Type B pancreatic cell (in vitro differentiated cells): Measurements from ENCODE around the gene KCNT2. TPM values are rescaled to one million over a fixed set of nuclear protein-coding genes. Genes with fewer than 3 reads are reported as not detected.
A peak's percentile ranks its signal among the peaks of the same experiment; 100 is the strongest.

Source experiments
- DNase-seq: peaks from one replicate; pipeline ENCODE4 v3.0.0; 2021; ENCODE audit warnings: mixed read lengths; ENCODE audit not compliant: unreplicated experiment; ENCODE audit errors: extremely low spot score
- H3K27ac Mint-ChIP-seq: 2 replicates; pipeline ENCODE4 v1.8.0; 2021; ENCODE audit warnings: mild to moderate bottlenecking, mixed read lengths
- H3K27me3 Mint-ChIP-seq: 2 replicates; pipeline ENCODE4 v1.8.0; 2021; ENCODE audit warnings: mixed read lengths
- H3K36me3 Mint-ChIP-seq: 2 replicates; pipeline ENCODE4 v1.8.0; 2021; ENCODE audit warnings: mixed read lengths
- H3K4me1 Mint-ChIP-seq: one replicate; pipeline ENCODE4 v1.8.0; 2021; ENCODE audit warnings: mixed read lengths; ENCODE audit not compliant: unreplicated experiment
- H3K4me3 Mint-ChIP-seq: 2 replicates; pipeline ENCODE4 v1.8.0; 2021; ENCODE audit warnings: mild to moderate bottlenecking, mixed read lengths
- H3K9me3 Mint-ChIP-seq: 2 replicates; pipeline ENCODE4 v1.8.0; 2021; ENCODE audit warnings: mixed read lengths
- total RNA-seq: library from RNA; stranded (reverse); gene quantifications from 2 replicates; pipeline ENCODE4 v1.2.1, GENCODE V29; 2021; ENCODE audit warnings: low replicate concordance
- TF ChIP-seq, protein P1 (sequence below): fragments of 200-600 bp; sonication (generic); conservative IDR thresholded peaks from 2 replicates; pipeline ENCODE4 v1.5.0; 2021; ENCODE audit warnings: antibody characterized with exemption, mild to moderate bottlenecking

Gene KCNT2
- total RNA-seq, 1 donor from 2014 or later: 10.9 TPM

DNA sequence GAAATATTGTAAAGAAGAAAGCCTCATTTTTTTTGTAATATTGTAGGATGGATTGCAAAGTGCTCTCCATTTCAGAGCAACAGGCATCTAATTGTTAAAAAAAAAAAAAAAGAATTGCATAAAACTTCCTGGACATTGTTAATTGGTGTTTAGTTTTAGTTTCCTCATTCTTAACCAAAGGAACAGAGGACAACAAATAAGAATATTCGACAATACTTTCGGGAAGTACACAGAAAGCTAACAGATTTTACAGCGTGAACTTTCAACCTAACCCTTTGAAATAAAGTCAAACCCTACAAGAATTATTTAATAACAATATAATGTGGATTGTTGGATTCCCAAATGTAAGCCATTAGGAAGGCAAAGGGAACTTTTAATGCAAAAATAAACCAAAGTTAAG lies 284.4 kb downstream of the KCNT2 start:
- Mint-ChIP-seq H3K27me3 (no peaks in the 10 kb centered on the region), H3K36me3 (no peaks in the 10 kb centered on the region), H3K4me3 (no peak overlapping the region), H3K9me3 (no peaks in the 10 kb centered on the region), H3K4me1 (no peaks in the 10 kb centered on the region), H3K27ac (no peak overlapping the region)
- no peak for DNase-seq
- TF ChIP-seq, protein P1, sequence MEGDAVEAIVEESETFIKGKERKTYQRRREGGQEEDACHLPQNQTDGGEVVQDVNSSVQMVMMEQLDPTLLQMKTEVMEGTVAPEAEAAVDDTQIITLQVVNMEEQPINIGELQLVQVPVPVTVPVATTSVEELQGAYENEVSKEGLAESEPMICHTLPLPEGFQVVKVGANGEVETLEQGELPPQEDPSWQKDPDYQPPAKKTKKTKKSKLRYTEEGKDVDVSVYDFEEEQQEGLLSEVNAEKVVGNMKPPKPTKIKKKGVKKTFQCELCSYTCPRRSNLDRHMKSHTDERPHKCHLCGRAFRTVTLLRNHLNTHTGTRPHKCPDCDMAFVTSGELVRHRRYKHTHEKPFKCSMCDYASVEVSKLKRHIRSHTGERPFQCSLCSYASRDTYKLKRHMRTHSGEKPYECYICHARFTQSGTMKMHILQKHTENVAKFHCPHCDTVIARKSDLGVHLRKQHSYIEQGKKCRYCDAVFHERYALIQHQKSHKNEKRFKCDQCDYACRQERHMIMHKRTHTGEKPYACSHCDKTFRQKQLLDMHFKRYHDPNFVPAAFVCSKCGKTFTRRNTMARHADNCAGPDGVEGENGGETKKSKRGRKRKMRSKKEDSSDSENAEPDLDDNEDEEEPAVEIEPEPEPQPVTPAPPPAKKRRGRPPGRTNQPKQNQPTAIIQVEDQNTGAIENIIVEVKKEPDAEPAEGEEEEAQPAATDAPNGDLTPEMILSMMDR: no peak

DNA sequence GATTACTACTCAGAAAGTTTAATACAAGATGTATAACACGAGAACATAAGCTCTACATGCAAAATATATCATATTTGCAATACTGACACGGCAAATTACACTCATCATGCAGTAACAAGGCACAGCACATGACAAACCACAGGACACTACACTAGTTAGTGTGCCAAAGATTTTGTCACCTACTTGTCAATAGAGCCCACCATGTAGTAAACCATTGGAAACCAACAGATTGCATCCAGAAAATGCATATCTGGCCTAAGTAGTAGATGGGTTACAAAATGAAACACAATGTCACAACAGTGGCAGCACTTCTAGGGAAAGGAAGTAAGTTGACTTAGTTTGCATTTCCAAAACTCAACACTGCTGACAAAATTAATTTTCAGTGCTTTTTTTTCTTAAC lies 288.9 kb downstream of the KCNT2 start:
- H3K4me3 Mint-ChIP-seq: no peak overlapping the region
- H3K27me3 Mint-ChIP-seq: no peaks in the 10 kb centered on the region
- H3K9me3 Mint-ChIP-seq: no peaks in the 10 kb centered on the region
- TF ChIP-seq, protein P1: no peak
- no peak overlapping the region for H3K27ac Mint-ChIP-seq
- H3K4me1 Mint-ChIP-seq: no peaks in the 10 kb centered on the region
- no peaks in the 10 kb centered on the region for H3K36me3 Mint-ChIP-seq
- no peak for DNase-seq

DNA sequence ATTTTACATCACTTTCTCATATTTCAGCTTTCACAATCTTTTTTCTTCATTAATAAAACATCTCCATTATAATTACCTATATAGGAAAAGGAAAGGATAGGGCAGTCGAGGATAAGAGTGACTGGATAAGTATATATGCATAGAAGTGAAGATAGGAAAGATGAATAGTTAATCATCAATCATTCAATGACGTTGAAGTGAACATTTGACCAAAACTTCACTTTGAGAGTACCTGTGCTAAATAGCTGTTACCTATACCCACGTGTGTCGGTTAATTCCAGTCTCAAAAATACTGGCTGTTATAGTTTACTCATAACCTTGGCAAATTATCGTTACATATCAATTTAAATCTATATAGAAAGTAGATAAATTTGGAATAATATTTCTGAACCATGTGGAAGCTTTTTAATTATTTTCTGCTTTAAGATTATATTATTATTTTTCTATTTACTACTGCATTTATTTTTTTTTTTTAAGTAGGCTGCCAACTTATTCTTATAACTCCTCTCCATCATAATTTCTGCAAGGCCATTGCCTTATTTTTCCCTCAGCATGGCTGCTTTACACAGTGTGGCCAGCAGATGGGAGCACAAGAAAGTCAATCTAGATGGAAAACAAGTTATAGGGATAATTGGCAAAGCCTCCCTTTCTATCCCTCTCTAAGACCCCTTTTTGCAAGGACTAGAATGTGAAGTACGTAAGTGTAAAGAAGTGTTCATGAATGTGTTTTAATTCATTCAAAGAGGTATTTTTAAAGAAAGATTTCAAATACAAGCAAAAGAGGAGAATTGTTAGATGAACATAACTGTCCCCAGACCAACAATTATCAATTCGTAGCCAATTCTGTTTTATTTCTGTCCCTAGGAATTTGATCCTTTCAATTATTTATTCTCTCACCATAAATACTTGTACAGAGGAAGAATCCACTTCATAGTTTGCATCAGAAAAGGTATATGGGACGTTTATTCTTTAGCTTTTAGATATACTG lies 290.4 kb downstream of the KCNT2 start:
- no peaks in the 10 kb centered on the region for H3K9me3 Mint-ChIP-seq
- TF ChIP-seq, protein P1: peak; percentile 79
- no peaks in the 10 kb centered on the region for H3K4me1 Mint-ChIP-seq
- no peak for DNase-seq
- no peak overlapping the region for H3K27ac Mint-ChIP-seq
- H3K4me3 Mint-ChIP-seq: no peak overlapping the region
- no peaks in the 10 kb centered on the region for H3K36me3 Mint-ChIP-seq
- H3K27me3 Mint-ChIP-seq: no peaks in the 10 kb centered on the region

DNA sequence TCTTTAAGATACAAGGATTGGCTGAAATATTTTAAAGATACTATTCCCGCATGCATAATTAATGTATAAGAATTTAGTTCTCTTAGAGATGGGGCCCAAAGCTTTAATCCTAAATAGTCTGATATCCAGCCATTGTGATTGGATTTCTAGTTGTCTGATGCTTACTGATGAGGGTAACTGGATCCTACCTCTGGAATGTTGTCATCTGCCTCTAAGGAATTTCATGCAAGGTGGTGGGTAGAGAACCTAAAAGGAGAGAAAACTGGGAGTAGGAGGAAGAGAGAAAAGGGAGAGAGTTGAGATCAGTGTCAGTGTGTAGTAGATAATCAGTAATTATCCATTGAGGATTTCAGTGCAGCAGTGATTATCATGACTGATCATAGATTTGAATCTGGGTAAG lies 295.5 kb downstream of the KCNT2 start:
- Mint-ChIP-seq H3K4me1 (no peaks in the 10 kb centered on the region), H3K27ac (no peak overlapping the region), H3K4me3 (no peak overlapping the region), H3K9me3 (no peaks in the 10 kb centered on the region), H3K27me3 (no peaks in the 10 kb centered on the region), H3K36me3 (no peaks in the 10 kb centered on the region)
- TF ChIP-seq, protein P1: no peak
- no peak for DNase-seq

DNA sequence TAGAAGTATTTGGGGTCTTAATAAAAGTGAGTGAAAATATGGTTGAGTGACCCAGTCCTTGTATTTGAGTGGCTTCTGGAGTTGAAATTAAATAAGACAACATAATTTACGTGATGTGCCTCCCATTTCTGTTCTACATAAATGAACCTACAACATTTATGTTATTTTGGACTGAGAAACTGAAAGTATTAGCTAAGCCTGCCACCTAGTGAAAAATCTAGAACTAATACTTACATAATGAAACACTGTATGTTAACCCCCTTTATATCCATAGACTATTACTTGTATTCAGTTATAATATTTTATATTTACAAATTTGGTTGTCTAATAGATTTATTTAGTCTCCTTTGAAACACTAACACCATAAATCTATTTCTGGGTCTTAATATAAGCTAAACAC lies 298.9 kb downstream of the KCNT2 start:
- TF ChIP-seq, protein P1: peak; percentile 60
- Mint-ChIP-seq H3K4me1 (no peaks in the 10 kb centered on the region), H3K27me3 (no peaks in the 10 kb centered on the region), H3K27ac (no peak overlapping the region), H3K9me3 (no peaks in the 10 kb centered on the region), H3K36me3 (no peaks in the 10 kb centered on the region), H3K4me3 (no peak overlapping the region)
- no peak for DNase-seq
